MV-4-11 (cell line): Measurements from ENCODE around the gene ENTPD6.
"Not testable (repeated sequence)": the region's sequence is repeated elsewhere in the genome, so short reads cannot be mapped to it uniquely, and the experiment has no call there.

ENCODE experiments used
- DNase-seq: peaks from one replicate; lab custom pipeline; 2025; lab: John Stamatoyannopoulos, UW

Gene ENTPD6

DNA sequence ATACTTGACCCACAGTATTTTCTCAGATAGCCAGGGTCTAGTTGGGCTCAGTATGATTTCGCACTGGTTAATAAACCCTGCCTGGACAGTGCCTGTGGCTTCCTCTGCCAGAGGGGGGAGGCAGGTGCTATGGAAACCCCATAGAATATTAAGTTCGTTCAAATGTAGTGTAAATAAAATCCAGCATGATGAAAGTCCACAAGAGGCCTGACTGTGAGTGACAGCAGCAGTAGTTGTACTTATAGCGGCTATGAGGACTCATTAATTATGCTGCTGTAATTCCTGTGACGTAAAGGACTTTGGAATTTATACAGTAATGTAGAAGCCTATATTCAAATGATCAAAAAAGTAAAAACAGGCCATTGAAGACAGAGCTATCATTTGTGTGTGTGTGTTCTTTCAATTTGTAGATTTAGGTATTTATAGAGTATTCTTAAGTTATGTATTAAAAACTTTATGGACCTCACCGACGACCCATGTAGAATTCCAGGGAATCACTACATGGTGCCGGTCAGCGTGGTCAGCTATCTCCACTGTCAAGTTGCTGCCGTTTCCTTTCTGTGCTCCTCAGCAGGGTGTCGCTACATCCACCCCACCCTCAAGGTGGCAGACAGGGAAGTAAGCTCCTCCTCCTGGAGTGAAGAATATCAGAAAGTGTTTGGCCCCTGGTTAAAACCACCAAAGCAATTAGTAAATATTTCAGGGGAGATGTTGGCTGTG, 62.4 kb downstream of the ENTPD6 start:
- no peak for DNase-seq

DNA sequence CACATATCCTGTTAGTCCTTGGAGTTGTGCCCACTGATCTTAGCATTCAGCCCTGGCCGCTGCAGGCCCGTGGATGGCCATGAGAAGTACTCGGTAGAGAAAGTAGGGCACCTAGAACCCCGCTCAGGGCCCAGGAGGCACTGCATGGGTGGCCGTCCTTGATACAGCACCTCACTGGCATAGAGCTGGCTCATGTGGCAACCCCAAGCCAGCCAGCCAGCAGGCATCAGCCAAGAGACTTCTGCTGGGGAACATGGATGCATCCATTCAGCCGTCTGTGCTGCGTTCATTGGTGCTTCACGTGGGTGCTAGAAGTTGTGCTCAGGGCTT, 62.9 kb downstream of the ENTPD6 start:
- no peak for DNase-seq

DNA sequence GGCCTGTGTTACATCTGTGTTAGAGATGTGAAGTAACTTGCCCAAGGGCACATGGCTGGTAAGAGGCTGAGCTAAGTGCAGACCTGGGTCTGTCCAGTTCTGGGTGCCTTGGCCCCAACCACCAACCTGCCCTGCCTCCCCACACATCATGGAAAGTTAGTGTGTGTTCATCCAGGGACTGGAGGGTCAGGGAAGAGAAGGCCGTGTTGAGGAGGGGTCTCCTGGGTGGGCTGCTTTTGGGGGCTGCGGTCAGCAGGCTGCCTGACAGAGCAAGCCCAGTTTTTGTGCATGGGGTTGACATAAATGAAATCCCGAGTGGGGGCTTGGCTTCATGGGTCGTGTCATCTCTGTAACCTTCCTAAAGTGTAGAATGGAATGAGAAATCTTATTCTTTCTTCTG, 63.3 kb downstream of the ENTPD6 start:
- no peak for DNase-seq

DNA sequence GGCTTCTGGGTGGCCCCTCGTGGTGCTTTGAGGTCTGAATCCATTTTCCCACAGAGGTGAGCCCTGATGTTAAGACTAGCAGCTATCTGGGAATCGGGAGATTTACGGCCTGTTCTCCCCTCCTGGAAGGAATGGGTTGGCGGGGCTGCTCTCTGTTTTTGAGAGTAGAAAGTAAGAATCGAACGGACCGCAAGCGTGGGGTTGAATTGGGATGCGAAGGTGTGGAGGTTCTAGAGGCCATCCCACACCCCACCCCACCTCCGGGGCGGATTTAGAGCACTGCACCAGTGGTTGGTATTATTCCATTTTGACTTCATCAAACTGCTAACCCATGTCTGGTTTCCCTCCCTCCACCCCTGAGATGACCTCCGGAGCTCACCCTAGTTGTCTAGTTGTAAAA, 63.8 kb downstream of the ENTPD6 start:
- no peak for DNase-seq

DNA sequence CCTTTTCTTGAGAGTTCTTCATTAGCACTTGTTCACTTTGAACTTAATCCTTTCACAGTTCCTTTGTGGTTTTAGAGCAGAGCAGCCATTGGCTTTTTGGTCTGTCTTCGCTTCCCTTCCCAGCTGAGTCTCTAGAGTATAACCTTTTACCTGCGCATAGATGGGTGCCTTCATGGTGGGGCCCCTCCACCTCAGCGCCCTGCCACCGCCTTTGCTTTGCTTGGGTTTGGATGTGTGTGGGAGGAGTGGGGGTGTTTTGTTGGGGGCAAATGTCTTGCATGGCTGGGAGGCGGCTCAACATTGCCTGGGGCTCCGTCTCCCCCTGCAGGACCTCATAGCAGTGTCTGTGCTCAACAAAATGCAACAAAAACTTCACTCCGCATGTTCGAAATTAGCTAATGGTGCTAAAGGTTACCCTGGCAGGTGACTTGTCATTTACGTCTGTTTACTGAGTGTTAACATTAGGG, 64.3 kb downstream of the ENTPD6 start:
- no peak for DNase-seq

DNA sequence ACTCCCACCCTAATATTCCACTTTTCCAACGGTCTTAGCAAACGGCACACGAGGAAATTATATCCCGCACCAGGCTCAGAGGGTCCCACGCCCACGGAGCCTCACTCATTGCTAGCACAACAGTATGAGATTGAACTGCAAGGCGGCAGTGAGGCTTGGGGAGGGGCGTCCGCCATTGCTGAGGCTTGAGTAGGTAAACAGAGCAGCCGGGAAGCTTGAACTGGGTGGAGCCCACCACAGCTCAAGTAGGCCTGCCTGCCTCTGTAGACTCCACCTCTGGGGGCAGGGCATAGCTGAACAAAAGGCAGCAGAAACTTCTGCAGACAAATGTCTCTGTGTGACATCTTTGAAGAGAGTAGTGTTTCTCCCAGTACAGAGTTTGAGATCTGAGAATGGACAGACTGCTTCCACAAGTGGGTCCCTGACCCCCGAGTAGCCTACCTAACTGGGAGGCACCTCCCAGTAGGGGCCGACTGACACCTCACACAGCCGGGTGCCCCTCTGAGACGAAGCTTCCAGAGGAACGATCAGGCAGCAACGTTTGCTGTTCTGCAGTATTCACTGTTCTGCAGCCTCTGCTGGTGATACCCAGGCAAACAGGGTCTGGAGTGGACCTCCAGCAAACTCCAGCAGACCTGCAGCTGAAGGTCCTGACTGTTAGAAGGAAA, 65.4 kb downstream of the ENTPD6 start:
- not testable (repeated sequence) for DNase-seq

DNA sequence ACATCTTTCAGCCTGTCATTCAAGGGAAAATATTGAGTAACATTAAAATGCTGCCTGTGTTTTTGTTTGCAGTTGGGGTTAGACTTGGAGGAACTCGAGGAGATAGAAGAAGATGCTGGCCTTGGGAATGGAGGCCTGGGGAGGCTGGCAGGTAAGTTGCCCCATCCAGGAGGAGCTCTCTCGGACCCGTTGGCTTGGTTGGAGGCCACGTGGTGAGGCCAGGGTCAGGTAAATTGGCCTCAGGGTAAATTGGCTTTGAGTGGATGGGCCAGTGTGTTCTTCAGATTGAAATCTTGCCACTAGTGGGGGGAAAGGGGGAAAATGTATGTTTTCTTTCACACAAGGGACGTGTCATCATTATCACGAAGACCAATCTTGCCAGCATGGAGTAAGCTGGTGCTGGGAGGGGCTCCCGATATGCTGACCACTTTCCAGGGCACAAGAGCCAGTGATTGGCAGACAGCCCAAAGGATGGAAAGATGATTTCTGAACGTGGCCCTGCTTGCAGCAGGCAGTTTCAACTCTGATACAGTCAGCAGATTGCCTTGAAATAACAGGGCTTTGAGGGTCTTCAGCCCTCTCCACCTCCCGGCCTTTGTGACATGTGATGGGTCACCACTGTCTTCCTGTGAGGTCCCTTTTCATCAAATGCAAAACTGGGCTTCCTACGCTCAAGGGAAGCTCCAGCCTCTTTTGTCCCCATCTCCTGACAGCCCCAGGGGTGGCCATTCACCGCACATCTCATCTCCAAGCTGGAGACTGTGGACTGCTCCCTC, 73.7 kb downstream of the ENTPD6 start:
- DNase-seq: no peak

DNA sequence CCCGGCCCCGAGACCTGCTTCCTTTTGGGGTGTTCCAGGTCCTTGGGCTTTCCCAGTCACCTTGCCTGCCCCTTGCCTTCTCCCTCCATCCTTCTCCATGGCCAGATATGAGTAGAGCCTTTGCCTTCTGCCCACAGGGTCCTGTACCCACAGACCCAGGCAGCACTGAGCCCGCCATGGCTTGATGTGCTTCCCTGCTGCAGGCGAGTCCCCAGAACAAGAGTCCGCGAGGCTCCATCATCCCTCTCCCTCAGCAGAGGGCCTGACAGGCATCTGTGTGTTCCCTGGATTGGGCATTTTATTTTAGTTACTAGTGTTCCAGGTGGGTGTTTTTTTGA, 74.3 kb downstream of the ENTPD6 start:
- no peak for DNase-seq

DNA sequence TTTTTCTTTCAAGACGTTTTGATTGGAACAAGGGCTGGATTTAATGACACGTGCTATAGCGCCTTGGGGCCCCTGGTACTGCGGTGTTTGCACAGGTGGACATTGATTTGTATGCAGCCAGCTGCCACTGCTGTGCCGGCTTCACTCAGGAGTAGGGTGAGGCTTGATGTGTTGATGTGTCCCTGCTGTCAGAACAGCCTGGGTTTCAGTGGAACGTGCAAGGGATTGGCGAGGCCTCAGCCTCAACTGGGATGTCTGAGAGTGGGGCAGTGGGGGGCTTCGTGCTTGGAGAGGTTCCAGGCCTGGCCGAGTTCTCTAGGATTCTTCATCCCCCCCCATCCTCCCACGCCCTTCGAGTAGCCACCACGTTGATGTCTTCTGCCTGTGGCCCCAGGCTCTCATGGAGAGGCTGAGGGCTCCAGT, 75.3 kb downstream of the ENTPD6 start:
- no peak for DNase-seq

DNA sequence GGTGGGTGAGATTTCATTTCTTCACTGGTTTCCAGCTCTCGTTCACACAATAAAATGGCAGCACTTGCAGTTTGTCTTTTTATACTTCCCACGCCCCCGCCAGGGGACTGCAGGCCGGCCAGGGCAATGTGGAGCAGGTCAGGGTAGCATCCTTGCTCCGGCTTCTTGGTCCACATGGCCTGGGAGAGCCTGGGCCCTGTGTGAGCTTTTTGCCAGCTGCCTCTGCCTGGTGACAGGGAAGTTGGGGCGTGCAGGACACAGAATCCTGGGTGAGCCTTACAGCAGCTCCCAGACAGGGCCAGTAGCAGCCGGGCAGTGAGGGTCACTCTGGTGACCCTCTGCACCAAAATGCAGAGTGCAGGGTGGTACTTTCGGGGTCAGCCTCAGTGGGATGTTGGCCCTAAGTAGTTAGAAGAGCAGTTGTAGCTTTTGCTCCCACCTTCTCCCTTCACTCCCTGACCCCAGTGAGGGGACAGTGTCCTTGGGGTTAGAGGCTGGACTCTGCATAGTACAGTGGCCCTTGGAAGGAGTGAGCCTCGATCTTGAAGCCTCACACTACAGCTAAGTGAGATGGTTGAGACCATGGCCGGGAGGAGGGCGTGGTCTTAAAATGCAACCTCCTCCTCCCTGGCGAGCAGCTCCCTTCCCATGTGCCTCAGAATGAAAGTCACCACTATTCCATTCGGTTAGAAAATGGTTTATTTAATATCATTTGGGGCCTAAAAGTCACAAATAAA, 76.1 kb downstream of the ENTPD6 start:
- DNase-seq: no peak

DNA sequence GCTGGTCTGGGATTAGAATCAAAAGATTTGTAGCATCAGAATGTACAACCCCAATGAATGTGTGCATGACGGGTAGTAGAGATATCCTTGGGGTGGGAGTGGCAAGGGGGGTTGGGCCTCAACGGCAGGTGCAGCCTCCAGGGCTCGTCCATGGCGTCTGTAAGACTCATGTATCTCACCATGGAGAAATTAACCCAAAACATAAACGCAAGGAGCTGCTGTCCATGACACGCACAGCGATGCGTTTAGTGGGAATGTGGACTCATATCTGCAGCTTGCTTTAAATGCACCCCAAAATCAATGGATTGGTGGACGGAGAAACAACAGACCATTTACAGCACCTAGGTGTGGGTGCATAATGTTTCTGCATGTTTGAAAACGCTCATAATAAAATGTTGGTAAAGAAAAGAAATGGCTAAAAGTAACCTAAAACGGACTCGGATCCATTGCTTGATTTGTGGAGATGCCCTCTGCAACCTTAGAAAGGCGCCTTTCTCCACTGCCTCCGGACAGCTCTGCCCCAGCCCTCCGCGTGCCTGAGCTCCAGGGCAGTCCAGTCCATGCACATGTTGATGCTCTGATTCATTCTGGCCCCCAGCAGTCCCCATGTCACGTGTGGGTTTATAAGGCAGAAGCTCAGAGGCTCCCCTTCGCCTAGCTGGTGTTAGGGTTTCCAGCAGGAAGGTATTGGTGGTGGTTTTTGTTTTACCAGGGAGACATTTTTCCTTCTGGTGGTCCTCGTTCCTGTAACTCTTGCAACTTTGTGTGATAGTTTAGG, 76.9 kb downstream of the ENTPD6 start:
- no peak for DNase-seq

DNA sequence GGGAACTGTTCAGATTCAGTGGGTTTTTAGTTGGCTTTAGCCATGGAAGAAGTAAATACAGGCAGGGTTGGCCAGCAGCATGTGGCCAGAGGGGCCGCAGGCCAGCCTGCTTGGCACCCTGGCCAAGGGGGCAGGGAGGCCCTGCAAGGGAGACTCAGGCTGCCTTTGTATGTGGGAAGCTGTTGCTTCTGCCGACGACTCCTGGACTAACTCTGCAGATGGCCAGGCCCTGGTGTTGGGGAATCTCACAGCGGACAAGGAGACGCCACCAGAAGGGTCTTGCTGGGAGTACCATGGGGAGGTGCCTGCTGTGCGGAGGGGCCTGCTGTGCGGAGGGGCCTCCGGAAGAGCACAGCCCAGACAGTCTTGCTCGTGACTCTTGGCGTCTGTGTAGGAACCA, 77.5 kb downstream of the ENTPD6 start:
- no peak for DNase-seq

DNA sequence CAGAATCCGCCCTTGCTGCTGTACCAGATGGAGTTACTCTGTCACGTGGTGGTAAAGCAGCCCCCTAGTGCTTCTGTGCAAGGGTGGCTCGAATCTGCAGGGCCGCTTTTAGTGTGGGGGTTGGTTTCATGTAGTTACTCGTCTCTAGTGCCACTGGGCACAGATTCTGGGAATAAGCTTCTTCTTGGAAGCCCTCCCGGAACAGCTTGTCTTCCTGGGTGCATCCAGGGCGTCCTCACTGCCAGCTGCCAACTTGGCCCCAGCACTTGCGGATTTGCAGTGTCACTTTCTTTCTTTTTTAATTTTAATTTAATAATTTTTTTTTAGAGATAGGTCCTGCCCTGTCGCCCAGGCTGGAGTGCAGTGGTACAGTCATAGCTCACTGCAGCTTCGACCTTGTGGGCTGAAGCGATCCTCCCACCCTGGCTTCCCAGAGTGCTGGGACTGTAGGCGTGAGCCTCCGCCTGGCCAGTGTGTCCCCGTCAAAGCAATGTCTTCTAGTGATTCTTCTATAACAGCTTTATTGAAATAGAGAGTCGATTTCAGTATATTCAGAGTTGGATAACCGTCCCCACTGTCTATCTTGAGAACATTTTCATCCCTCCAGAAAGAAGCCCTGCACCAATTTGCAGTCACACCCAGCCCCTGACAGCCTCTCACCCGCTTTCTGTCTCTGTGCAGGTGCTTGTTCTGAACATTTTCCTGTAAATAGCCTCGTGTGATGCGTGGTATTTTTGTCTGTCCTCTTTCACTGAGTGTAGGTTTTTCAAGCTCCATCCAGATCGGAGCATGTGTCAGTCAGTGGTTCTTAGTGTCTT, 78.2 kb downstream of the ENTPD6 start:
- DNase-seq: no peak

DNA sequence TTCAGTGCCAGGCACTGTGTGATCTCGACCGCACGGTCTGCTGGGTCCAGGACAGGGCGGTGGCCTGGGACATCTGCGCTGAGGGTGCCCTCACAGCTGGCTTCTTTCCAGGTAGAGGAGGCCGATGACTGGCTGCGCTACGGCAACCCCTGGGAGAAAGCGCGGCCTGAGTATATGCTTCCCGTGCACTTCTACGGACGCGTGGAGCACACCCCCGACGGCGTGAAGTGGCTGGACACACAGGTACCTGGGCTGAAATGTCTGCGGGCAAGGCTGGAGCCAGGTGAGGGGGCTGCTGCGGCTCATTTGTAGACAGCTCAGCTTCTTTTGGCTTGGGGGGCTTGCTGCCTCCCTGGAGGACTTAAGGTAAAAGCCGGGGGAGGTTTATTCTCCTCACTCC, 79.0 kb downstream of the ENTPD6 start:
- DNase-seq: no peak

DNA sequence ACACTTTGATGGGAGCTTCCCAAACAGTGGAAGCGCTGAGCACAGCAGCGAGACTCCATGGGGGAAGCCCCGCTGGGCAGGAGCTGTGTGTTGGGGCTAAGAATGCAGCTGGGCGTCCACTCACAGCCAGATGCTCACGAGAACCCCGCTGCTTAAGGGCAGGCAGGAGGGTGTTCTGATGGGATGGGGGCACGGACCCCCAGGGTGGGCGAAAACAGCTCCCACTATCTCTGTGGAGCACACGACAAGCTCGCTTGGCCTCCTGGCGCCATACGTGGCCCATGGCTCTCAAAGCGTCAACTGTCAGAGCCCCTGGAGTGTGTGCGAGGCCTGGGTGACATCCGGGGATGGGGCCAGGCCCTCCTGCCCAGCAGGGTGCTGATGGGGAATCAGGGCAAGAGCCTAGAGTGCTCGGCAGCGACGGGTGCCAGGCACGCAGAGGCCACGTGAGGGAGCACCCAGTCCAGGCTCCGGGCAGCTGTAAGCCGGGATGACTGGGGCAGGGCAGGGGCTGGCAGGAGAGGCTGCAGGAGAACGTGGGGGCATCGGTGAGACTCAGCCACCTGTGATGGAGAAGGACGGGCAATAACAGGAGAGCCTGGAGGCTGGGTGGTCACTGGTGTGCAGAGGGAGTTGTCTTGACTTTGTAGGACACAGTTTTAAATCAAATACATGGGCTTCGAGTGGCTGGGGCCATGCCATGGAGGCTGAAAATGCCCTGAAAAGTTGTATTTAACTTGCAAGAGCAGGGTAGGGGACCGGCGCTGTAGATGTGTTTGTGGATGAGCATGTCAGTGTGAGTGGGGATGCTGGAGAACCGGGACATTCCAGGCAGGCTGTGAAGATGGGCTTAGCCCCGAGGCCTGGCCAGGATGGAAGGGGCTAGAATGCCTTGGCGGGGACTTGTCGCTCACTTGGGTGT, 79.6 kb downstream of the ENTPD6 start:
- DNase-seq: no peak

DNA sequence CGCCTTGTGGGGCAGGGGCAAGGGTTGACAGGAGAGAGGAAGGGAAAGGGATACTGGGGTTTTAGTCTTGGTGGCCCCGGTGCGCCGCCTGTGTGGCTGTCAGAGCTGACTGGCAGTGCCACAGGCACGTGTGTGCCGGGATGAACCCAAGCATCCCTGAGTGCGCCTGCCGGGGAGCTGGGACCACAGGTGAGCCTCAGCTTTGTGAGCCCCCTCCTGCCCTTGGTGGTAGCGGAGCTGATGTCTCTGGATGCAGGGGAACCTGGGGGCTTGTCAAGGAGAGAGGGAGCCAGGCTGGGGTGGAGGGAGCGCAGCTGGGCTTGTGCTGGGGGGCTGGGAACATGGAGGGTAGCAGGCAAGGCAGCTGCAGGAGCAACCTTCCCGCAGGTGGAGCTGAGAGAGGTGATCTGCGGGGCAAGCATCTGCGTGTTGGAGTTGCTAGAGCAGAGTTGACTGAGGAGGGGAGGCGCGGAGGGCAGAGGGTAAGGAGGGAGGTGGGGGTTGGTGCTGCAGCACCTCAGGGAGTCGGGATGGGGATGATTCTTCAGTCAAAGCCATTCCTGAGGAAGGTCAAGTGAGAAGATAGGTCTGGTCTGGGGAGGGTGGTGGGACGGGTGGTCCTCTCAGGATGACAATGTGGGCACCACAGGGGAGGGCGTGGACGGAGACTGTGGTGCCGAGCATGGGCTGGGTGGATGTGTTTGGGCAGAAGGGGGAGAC, 80.5 kb downstream of the ENTPD6 start:
- no peak for DNase-seq
